GM18951 (cell line): Measurements from ENCODE around the gene LHX6.

Experiments used
- POLR2A ChIP-seq: IDR thresholded peaks from 4 replicates; pipeline ENCODE4 v1.6.1; 2011; ENCODE audit warnings: mild to moderate bottlenecking; ENCODE audit not compliant: insufficient read length, insufficient read depth; ENCODE audit errors: extremely low read depth
- in situ Hi-C: fragments of 300-500 bp; cut with MboI; formaldehyde crosslinking; loops from one replicate; pipeline ENCODE4 v1.12.0; 2022; ENCODE audit warnings: low sequenced_read_pairs, mixed read lengths, inconsistent platforms; ENCODE audit not compliant: unreplicated experiment

LHX6 gene

DNA sequence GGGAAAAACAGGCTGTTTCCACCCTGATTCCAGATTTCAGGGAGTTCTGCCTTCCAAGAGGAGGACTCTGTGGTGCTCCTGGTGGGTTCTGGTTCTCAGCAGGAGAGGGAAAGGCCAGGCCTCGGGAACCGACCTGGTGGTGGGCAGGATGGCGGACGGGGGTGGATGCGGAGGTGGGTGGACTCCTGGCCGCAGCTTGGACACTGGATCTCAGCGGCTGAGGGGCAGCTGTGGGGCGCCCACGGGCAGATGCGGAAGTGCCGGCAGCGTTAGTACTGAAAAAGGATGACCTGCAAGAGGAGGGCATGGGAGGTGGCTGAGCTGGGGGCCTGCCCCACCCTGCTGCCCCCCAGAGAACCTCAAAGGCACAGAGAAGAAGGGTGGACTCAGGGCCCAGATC lies 24.3 kb downstream of the LHX6 start:
- in situ Hi-C loops: no loop called here
- TF ChIP-seq POLR2A: no peak

DNA sequence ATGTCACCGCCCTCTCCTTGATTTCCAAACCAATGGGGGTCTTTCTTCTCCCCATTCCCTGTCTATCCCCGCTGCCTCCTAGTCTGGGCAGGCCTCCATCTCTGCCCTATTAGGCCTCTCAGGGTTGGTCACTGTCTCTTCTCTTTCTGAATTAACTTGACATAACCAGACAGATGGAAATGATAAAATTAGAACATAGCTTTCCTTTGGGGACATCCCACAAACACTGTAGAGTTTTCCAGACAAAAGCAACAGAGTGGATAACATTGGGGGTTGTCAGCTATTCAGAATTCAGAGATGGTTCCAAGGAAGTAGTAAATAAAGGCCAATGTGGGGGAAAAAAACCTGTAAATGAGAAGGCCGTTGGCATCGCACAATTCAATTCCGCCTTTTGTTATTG lies 24.7 kb downstream of the LHX6 start:
- in situ Hi-C loops: no loop called here
- no peak for TF ChIP-seq POLR2A

DNA sequence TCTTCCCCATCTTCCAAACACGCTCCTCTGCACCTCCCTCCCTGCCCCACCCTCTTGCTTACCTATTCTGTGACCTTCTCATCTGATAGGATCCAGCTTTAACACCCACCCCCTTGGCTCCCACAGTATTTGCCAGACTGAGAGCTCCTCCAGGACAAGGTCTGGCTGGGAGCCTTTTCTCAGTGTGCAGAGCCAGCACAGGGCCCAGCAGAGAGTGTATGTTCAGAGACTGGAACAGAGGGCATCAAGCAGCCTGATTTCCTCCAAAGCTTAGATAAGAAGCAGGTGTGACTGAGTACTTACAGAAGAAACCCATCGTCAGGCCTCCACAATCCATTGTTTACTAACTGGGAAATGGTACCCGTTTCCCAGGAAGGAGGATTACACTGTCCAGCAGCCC lies 26.6 kb downstream of the LHX6 start:
- TF ChIP-seq POLR2A: no peak
- in situ Hi-C loops: no loop called here

DNA sequence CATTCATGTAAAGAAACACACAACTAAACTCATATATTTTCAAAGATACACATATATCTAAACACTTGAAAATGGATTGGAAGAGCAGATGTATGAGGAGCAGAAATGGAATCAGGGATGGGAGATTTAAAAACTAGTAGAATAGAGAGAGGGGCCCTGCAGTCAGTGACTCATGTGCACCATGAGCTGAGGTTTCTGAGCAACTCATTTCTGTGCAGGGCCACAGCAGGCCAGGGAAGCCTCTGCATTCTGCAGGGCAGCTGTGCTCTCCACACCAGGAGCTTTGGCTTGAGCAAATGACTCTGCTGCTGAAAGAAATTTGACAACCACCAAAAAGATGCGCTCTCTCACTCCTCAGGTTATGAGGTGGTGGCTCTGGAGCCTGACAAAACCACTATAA lies 27.1 kb downstream of the LHX6 start:
- in situ Hi-C loops: no loop called here
- no peak for TF ChIP-seq POLR2A

DNA sequence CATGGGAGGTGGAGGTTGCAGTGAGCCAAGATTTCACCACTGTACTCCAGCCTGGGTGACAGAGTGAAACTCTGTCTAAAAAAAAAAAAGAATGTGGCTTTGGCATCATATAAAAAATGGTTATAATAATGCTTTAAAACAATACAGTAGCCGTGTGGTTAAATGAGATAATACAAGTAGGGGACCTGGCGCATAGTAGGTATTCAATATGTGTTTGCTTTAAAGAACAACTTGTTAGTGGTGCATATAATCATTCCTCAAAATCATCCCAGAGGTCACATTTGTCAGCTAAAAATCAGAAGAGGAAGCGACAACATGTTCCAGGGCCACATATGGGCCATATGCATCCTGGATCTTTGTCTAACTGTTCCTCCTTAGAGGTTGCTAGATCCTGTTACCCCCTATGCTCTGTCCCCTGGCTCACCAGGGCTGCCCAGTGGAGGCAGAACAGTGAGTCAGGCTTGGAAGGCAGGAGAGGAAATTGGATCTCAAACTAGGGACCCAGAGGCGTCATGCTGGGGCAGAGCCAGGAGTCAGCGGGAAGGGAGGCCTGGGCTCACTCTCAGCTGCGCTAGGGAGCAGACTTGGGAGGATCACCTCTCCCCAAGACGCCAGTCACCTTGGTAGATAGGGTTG lies 27.7 kb downstream of the LHX6 start:
- in situ Hi-C loops: no loop called here
- no peak for TF ChIP-seq POLR2A

DNA sequence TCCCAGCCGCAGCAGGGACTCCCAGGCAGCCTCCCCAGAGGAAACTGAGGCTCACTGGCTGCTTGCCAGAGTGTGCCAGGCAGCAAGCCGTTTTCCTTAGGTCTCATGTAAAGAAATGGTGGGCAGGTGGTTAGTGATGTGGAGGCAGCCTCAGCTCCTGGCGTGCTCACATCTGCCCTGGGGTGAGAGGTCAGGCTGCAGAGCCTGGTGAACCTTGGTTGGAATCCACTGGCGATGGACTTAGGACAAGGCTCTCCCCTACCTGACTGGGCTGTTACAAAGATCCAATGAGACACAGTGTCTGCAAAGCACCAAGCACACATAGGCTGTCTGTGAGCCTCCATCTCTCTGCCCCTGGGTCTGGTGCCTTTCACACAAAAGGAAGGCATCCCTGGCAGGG lies 30.9 kb downstream of the LHX6 start:
- no peak for TF ChIP-seq POLR2A
- in situ Hi-C loops: no loop called here

DNA sequence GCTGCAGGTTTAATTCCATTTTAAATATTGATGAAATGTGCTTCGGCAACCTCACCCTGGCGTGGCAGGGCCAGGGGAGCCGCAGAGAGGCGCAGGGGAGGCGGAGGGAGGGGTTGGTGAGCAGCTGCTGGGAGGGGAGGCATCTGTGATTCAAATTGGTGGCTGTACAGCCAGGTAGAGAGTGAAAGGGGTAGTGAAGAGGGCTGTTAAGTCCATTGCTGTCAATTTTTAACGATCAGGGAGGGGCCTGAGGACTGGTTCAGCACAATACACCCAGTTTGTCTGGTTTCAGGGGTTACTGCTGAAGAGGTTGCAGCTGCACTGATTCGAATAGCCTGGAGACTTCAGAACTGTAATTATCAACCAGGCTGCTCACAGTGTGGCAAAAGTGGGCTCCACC lies 31.3 kb downstream of the LHX6 start:
- no peak for TF ChIP-seq POLR2A
- in situ Hi-C loops: no loop called here

DNA sequence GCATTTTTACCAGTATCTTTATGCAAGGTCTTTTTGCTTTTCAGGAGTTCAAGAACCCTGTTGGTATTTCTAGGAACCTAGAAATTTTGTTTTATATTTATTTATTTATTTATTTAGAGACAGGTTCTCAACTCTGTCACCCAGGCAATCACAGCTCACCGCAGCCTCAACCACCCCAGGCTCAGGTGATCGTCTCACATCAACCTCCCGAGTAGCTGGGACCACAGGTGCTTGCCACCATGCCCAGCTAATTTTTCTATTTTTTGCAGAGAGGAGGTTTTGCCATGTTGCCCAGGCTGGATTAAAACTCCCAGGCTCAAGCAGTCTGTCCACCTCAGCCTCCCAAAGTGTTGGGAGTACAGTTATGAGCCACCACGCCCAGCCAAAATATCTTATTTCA lies 32.9 kb downstream of the LHX6 start:
- in situ Hi-C loops: no loop called here
- TF ChIP-seq POLR2A: no peak

DNA sequence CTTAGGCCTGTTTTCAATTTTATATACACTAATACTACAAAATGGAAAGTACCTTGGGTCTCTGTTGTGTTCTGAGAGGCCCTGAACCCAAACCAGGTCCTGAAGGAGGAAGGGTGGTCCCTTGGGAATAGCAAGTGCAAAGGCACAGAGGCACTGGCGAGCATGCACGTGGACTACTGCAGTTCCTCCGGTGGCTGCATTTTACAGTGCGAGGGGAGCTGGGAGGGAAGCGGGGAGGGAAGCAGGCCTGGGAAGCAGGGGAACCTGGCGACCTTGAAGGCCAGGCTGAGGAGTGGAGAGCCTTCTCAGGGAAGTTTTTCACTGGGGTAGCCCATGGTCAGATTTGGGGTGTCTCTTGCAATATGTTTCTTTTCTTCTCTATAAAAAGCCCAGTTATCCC lies 35.1 kb downstream of the LHX6 start:
- in situ Hi-C loops: no loop called here
- no peak for TF ChIP-seq POLR2A

DNA sequence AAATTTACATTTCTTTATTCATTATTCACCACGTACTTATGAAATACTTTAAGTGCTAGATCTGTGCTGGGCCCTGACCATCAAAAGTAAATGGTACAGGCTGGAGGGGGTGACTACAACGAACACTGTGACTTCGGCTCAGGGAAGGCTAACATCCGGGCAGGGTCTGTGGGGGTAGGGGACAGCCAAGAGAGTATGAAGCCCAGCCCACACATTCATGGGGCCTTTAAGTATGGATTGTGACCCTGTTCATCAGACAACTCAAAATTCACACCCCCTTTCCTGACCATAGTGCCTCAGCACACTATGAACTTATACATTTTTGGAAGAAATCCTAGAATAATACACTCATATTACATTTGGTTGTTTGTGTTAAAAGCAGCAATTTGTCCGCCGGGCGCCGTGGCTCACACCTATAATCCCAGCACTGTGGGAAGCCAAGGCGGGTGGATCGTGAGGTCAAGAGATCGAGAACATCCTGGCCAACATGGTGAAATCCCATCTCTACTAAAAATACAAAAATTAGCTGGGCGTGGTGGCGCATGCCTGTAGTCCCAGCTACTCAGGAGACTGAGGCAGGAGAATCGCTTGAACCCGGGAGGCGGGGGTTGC lies 35.7 kb downstream of the LHX6 start:
- in situ Hi-C loops: no loop called here
- no peak for TF ChIP-seq POLR2A

DNA sequence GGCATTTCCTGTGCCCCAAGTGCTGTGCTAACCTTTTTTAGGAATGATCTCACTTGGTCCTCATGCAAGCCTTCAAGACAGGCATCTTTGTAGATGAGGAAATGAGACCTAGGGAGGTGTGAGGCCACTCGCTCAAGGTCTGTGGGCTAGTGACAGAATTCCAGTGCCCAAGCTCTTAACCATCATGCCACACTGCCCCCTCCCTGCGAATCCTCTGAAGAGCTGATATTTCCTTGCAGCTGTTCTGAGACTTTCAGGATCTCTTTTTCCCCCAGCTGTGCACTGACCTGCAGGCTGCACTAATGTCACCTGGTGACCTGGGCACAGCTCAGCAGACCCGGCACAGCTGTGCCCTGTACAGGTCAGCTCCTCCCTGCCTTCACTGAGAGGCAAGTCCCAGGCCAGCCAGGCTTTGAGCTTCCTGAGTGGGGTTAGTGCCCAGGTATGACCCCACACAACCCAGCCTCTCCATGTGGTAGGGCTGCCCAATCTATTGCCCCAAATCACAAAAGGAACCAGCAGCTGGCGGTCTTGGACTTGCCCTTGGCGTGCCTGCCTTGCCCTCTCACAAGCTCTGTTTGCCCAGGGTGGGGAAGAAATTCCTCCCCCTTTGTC lies 36.4 kb downstream of the LHX6 start:
- in situ Hi-C loops: no loop called here
- no peak for TF ChIP-seq POLR2A

DNA sequence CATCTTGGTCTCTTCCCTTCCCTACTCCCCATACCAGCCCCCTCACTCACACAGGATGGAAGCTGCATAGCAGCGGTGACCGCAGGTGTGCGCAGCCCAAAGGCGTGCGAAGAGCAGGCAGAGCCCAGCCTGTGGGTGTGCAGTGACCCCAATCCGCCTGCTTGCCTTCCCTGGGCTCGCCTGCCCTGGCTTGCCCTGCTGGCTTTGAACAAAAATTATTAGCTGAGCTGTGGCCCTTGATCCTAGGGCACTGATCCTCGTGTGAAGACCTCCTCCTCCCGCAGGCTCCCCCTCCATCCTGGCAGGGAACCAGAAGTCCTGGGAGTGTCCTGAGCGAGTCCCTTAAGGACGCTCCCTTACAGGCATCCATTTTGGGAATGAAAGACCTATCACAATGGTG lies 37.2 kb downstream of the LHX6 start:
- no peak for TF ChIP-seq POLR2A
- in situ Hi-C loops: no loop called here

DNA sequence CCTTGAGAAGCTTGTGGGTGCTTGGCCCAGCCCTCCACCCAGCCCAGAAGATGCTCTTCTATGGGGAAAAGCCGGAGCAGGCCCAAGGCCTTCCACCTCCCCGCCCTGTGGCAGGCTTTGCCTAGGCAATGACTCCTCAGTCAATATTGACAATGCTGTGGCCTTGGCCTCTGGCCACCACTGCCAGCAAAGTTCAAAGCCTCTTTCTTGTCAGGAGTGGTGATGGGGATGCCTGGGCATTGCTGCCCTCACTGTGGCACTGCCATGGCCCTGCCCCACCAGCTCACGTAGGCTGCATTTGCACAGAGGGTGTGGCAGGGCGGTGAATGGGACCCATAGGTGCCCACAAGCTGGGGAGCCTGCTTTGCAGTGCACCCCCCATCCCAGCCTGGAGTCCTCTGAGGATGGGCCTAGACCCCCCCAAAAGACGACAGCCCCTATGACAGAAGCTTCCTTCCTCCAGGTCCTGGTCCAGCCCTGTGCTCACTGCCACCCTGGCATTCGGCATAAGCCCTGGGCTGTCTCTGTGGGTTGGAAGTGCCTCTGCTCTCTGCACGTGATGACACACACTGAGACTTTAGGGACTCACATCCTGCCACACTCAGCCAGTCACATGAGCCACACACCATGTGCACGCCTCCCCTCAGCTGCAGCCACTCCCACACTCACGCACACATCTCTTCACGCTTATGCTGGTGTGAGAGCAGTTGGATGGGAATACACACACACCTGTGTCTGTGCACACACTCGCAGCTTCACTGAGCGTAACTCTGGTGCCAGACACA lies 38.0 kb downstream of the LHX6 start:
- in situ Hi-C loops: no loop called here
- no peak for TF ChIP-seq POLR2A
